Activated T-helper 9 cell treated with anti-CD3 and anti-CD28 coated beads, Interleukin-2, amount 50 U/mL, for 16 hours (primary cell): ENCODE measurements around the gene DDX49.

Experiments used
- DNase-seq: peaks from one replicate; pipeline ENCODE4 v3.0.0-alpha.2; 2020; ENCODE audit warnings: low read depth

The DDX49 gene

GRCh38 chr19:18919086-18919899 is at the start of gene DDX49, which contains the start of gene COPE:
TSS of gene DDX49 (plus strand) at chr19:18919715. CDS start at chr19:18919742, 27 bp downstream.
TSS of gene COPE (minus strand) at chr19:18919387. CDS start at chr19:18919348, 39 bp downstream.
- DNase-seq: peak; percentile 97

- no peak for DNase-seq
These were observed 49.6 kb upstream of the DDX49 start for GRCh38 chr19:18869781-18870530.

GRCh38 chr19:18870531-18871172 is 48.9 kb upstream of the DDX49 start:
- DNase-seq: no peak

- no peak for DNase-seq
These were observed 48.0 kb upstream of the DDX49 start for GRCh38 chr19:18871543-18871942.

GRCh38 chr19:18875726-18876125 is 43.8 kb upstream of the DDX49 start:
- no peak for DNase-seq

- DNase-seq: no peak
These were observed 42.6 kb upstream of the DDX49 start for GRCh38 chr19:18876865-18877264.

- no peak for DNase-seq
These were observed 41.3 kb upstream of the DDX49 start for GRCh38 chr19:18878058-18878797.

GRCh38 chr19:18878858-18879578 is 40.5 kb upstream of the DDX49 start:
- no peak for DNase-seq

GRCh38 chr19:18879579-18880373 is 39.7 kb upstream of the DDX49 start:
- no peak for DNase-seq

- no peak for DNase-seq
These were observed 38.0 kb upstream of the DDX49 start for GRCh38 chr19:18881491-18881890.

GRCh38 chr19:18883526-18884304 is 35.8 kb upstream of the DDX49 start:
- DNase-seq: no peak

- DNase-seq: no peak
These were observed 32.5 kb upstream of the DDX49 start for GRCh38 chr19:18886972-18887371.

GRCh38 chr19:18889949-18890745 is 29.4 kb upstream of the DDX49 start:
- no peak for DNase-seq

- DNase-seq: no peak
These were observed 25.8 kb upstream of the DDX49 start for GRCh38 chr19:18893587-18894253.

GRCh38 chr19:18894254-18895037 is 25.1 kb upstream of the DDX49 start:
- DNase-seq: no peak

- DNase-seq: no peak
These were observed 24.3 kb upstream of the DDX49 start for GRCh38 chr19:18895038-18895823.
